Osteocyte (in vitro differentiated cells): ENCODE measurements around the gene RGL3. TPM values are rescaled to one million over a fixed set of nuclear protein-coding genes. Genes with fewer than 3 reads are reported as not detected.
A peak's percentile ranks its signal among the peaks of the same experiment; 100 is the strongest.

ENCODE experiments used
- DNase-seq: peaks from one replicate; pipeline ENCODE4 v3.0.0; 2021; ENCODE audit warnings: mixed read lengths; ENCODE audit not compliant: unreplicated experiment; ENCODE audit errors: extremely low spot score
- H3K27ac Mint-ChIP-seq: one replicate; pipeline ENCODE4 v1.8.0; 2021; ENCODE audit warnings: mild to moderate bottlenecking, mixed read lengths; ENCODE audit not compliant: unreplicated experiment
- H3K27me3 Mint-ChIP-seq: one replicate; pipeline ENCODE4 v1.8.0; 2021; ENCODE audit warnings: mixed read lengths; ENCODE audit not compliant: unreplicated experiment
- H3K36me3 Mint-ChIP-seq: one replicate; pipeline ENCODE4 v1.8.0; 2021; ENCODE audit warnings: mixed read lengths; ENCODE audit not compliant: unreplicated experiment
- H3K4me1 Mint-ChIP-seq: one replicate; pipeline ENCODE4 v1.8.0; 2021; ENCODE audit warnings: mixed read lengths; ENCODE audit not compliant: unreplicated experiment
- H3K4me3 Mint-ChIP-seq: one replicate; pipeline ENCODE4 v1.8.0; 2021; ENCODE audit warnings: mild to moderate bottlenecking, moderate library complexity, mixed read lengths; ENCODE audit not compliant: unreplicated experiment
- H3K9me3 Mint-ChIP-seq: one replicate; pipeline ENCODE4 v1.8.0; 2021; ENCODE audit warnings: mixed read lengths; ENCODE audit not compliant: unreplicated experiment
- CTCF ChIP-seq: fragments of 200-600 bp; sonication (generic); IDR thresholded peaks from 2 replicates; pipeline ENCODE4 v1.5.0; 2021; ENCODE audit warnings: antibody characterized with exemption, mild to moderate bottlenecking, moderate library complexity
- total RNA-seq: library from RNA; stranded (reverse); gene quantifications from 2 replicates; pipeline ENCODE4 v1.2.1, GENCODE V29; 2021

RGL3 gene
- total RNA-seq, 1 donor from 2014 or later = 1.9 TPM

GRCh38 chr19:11346104-11346940 lies 72.8 kb downstream of the RGL3 start, which contains the start of the genes CCDC159 and TMEM205:
Gene CCDC159 (plus strand): TSS chr19:11346519. CDS start chr19:11346607, 88 bp downstream.
Gene TMEM205 (minus strand): TSS chr19:11346268. CDS start chr19:11345619, 649 bp downstream.
- Mint-ChIP-seq H3K27me3 (no peaks in the 10 kb centered on the region), H3K4me1 (peaks cover 31% of the 10 kb centered on the region), H3K27ac (peak within 1 kb of the TSS; percentile 94), H3K9me3 (peaks cover 7% of the 10 kb centered on the region), H3K4me3 (peak within 1 kb of the TSS; percentile 91), H3K36me3 (peaks cover 3% of the 10 kb centered on the region)
- peak; percentile 99 for DNase-seq
- peak; percentile 19 for TF ChIP-seq CTCF

- no peaks in the 10 kb centered on the region for H3K27me3 Mint-ChIP-seq
- H3K36me3 Mint-ChIP-seq = peaks cover 3% of the 10 kb centered on the region
- H3K9me3 Mint-ChIP-seq = peaks cover 7% of the 10 kb centered on the region
- peaks cover 31% of the 10 kb centered on the region for H3K4me1 Mint-ChIP-seq
- DNase-seq = no peak
- TF ChIP-seq CTCF = no peak
- H3K4me3 Mint-ChIP-seq = peak overlapping the region; percentile 91
- H3K27ac Mint-ChIP-seq = peak overlapping the region; percentile 94
Observed at GRCh38 chr19:11345122-11345803, 73.9 kb downstream of the RGL3 start.

Other genes with a start within 250 kb of the RGL3 start
- 386 and 387 TPM in 2 replicates for gene KANK2, start 221.8 kb downstream of the RGL3 start, total RNA-seq
- gene ANGPTL8, start 179.7 kb downstream of the RGL3 start, total RNA-seq = not detected in 2 replicates
- 81.7 and 86.9 TPM in 2 replicates for gene DOCK6, start 156.8 kb downstream of the RGL3 start, total RNA-seq
- not detected in 2 replicates for gene TSPAN16, start 123.2 kb downstream of the RGL3 start, total RNA-seq
- gene RAB3D, start 79.7 kb downstream of the RGL3 start, total RNA-seq = 2.6 and 4.3 TPM in 2 replicates
- 57.4 and 64.1 TPM in 2 replicates for gene TMEM205, start 73.0 kb downstream of the RGL3 start, total RNA-seq
- 22.4 and 28.1 TPM in 2 replicates for gene CCDC159, start 72.8 kb downstream of the RGL3 start, total RNA-seq
- gene PLPPR2, start 63.9 kb downstream of the RGL3 start, total RNA-seq = 51.9 and 55.8 TPM in 2 replicates
- 1.3 and 2.4 TPM in 2 replicates for gene SWSAP1, start 44.6 kb downstream of the RGL3 start, total RNA-seq
- 2.3 and 2.4 TPM in 2 replicates for gene EPOR, start 35.0 kb downstream of the RGL3 start, total RNA-seq
- not detected in 2 replicates for gene ODAD3, start 15.8 kb upstream of the RGL3 start, total RNA-seq
- 398 and 415 TPM in 2 replicates for gene PRKCSH, start 16.3 kb upstream of the RGL3 start, total RNA-seq
- gene ELAVL3, start 61.7 kb upstream of the RGL3 start, total RNA-seq = not detected in 2 replicates
- gene ZNF653, start 86.5 kb upstream of the RGL3 start, total RNA-seq = 10.3 and 15.1 TPM in 2 replicates
- 28.9 and 30.0 TPM in 2 replicates for gene ECSIT, start 109.8 kb upstream of the RGL3 start, total RNA-seq
- 8.1 and 9.9 TPM in 2 replicates for gene CNN1, start 119.5 kb upstream of the RGL3 start, total RNA-seq
- 49.2 and 49.9 TPM in 2 replicates for gene ELOF1, start 139.9 kb upstream of the RGL3 start, total RNA-seq
- 1.3 and 1.6 TPM in 2 replicates for gene ACP5, start 158.3 kb upstream of the RGL3 start, total RNA-seq
- gene ZNF627, start 178.2 kb upstream of the RGL3 start, total RNA-seq = 18.2 and 18.3 TPM in 2 replicates